Brain microvascular endothelial cell (primary cell): ENCODE data around the gene TTF2.
A peak's percentile ranks its signal among the peaks of the same experiment; 100 is the strongest.

Source experiments
- DNase-seq: peaks from one replicate; pipeline ENCODE4 v3.0.0-alpha.2; 2020
- H3K27ac ChIP-seq: fragments of 250-450 bp; sonication (Bioruptor Pico); 2 replicates; pipeline ENCODE4 v1.5.1; 2020; ENCODE audit warnings: mild to moderate bottlenecking, moderate library complexity
- H3K27me3 ChIP-seq: fragments of 250-450 bp; sonication (Bioruptor Pico); replicated peaks from 2 replicates; pipeline ENCODE4 v1.5.1; 2020; ENCODE audit warnings: mild to moderate bottlenecking
- H3K36me3 ChIP-seq: fragments of 250-450 bp; sonication (Bioruptor Pico); replicated peaks from 2 replicates; pipeline ENCODE4 v1.5.1; 2020; ENCODE audit warnings: mild to moderate bottlenecking
- H3K4me3 ChIP-seq: 2 replicates; pipeline ENCODE4 v1.5.1; 2011; ENCODE audit warnings: low read depth, mild to moderate bottlenecking, control low read depth, low read length, moderate library complexity
- in situ Hi-C: cut with HindIII; loops from 2 replicates; pipeline ENCODE4 v1.10.0; 2017; ENCODE audit warnings: low sequenced_read_pairs, low pct_ligation_motif_present
- TF ChIP-seq, protein P1 (sequence below): IDR thresholded peaks from 2 replicates; pipeline ENCODE4 v1.5.1; 2011; ENCODE audit warnings: low read depth, mild to moderate bottlenecking, moderate library complexity, low read length, control low read depth, inconsistent platforms; ENCODE audit errors: missing control alignments

TTF2 gene

GRCh38 chr1:117093091-117093534 is 33.0 kb downstream of the TTF2 start:
- H3K4me3 ChIP-seq, result no peak overlapping the region

GRCh38 chr1:117093870-117094621 is 33.9 kb downstream of the TTF2 start:
- DNase-seq, result peak; percentile 80
- TF ChIP-seq, protein P1, sequence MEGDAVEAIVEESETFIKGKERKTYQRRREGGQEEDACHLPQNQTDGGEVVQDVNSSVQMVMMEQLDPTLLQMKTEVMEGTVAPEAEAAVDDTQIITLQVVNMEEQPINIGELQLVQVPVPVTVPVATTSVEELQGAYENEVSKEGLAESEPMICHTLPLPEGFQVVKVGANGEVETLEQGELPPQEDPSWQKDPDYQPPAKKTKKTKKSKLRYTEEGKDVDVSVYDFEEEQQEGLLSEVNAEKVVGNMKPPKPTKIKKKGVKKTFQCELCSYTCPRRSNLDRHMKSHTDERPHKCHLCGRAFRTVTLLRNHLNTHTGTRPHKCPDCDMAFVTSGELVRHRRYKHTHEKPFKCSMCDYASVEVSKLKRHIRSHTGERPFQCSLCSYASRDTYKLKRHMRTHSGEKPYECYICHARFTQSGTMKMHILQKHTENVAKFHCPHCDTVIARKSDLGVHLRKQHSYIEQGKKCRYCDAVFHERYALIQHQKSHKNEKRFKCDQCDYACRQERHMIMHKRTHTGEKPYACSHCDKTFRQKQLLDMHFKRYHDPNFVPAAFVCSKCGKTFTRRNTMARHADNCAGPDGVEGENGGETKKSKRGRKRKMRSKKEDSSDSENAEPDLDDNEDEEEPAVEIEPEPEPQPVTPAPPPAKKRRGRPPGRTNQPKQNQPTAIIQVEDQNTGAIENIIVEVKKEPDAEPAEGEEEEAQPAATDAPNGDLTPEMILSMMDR, result peak; percentile 66
- Histone ChIP-seq H3K27me3 (no peaks in the 10 kb centered on the region), H3K27ac (peak overlapping the region; percentile 92), H3K36me3 (no peaks in the 10 kb centered on the region), H3K4me3 (no peak overlapping the region)
- in situ Hi-C loops, result no loop called here

More at GRCh38 chr1:117093091-117093534, 33.0 kb downstream of the TTF2 start:
- in situ Hi-C loops, result no loop called here
- Histone ChIP-seq H3K27ac (peak overlapping the region; percentile 92), H3K36me3 (no peaks in the 10 kb centered on the region), H3K27me3 (no peaks in the 10 kb centered on the region)
- peak; percentile 97 for DNase-seq
- TF ChIP-seq, protein P1, result no peak

- DNase-seq, result no peak
- in situ Hi-C loops, result no loop called here
- no peaks in the 10 kb centered on the region for H3K36me3 ChIP-seq
- TF ChIP-seq, protein P1, result no peak
- H3K27ac ChIP-seq, result no peak overlapping the region
- H3K27me3 ChIP-seq, result no peaks in the 10 kb centered on the region
- H3K4me3 ChIP-seq, result no peak overlapping the region
Measured at GRCh38 chr1:117094841-117095604, 34.9 kb downstream of the TTF2 start.

GRCh38 chr1:117096951-117097408 is 36.9 kb downstream of the TTF2 start:
- no peak for DNase-seq
- peak overlapping the region; percentile 76 for H3K27ac ChIP-seq
- no peaks in the 10 kb centered on the region for H3K27me3 ChIP-seq
- peaks cover 5% of the 10 kb centered on the region for H3K36me3 ChIP-seq
- in situ Hi-C loops, result no loop called here
- TF ChIP-seq, protein P1, result no peak
- no peak overlapping the region for H3K4me3 ChIP-seq

GRCh38 chr1:117097443-117097842 is 37.3 kb downstream of the TTF2 start:
- peak overlapping the region; percentile 76 for H3K27ac ChIP-seq
- TF ChIP-seq, protein P1, result no peak
- H3K4me3 ChIP-seq, result no peak overlapping the region
- peaks cover 7% of the 10 kb centered on the region for H3K36me3 ChIP-seq
- no peaks in the 10 kb centered on the region for H3K27me3 ChIP-seq
- in situ Hi-C loops, result no loop called here
- DNase-seq, result peak; percentile 69
